MCF 10A (cell line): ENCODE results near the gene BCL2. TPM values are rescaled to one million over a fixed set of nuclear protein-coding genes. Genes with fewer than 3 reads are reported as not detected.

Experiments
- BruUV-seq: library from RNA; stranded (reverse); fragments of 400-500 nt; replicated peaks from 2 replicates; lab custom pipeline; 2021; lab: Mats Ljungman, UMichigan
- CTCF ChIA-PET: fragments of 300-600 bp; sonication (Branson Sonifier 250); formaldehyde crosslinking; extraction: SDS; loops from one replicate; lab custom pipeline; 2021; ENCODE audit warnings: antibody characterized with exemption, inconsistent platforms; lab: Yijun Ruan, JAX
- POLR2A ChIA-PET: fragments of 300-600, 350-650 bp; sonication (Branson Sonifier 250); formaldehyde crosslinking; extraction: SDS; loops from one replicate; lab custom pipeline; 2020; ENCODE audit warnings: antibody characterized with exemption, inconsistent platforms; lab: Yijun Ruan, JAX
- DNase-seq: peaks from one replicate; pipeline ENCODE4 v3.0.0-alpha.2; 2018; ENCODE audit not compliant: unreplicated experiment
- H3K27ac Mint-ChIP-seq: one replicate; pipeline ENCODE4 v1.8.0; 2022; ENCODE audit warnings: mild to moderate bottlenecking, low read depth, mixed read lengths; ENCODE audit not compliant: unreplicated experiment
- H3K27me3 Mint-ChIP-seq: one replicate; pipeline ENCODE4 v1.8.0; 2022; ENCODE audit warnings: mixed read lengths; ENCODE audit not compliant: insufficient read depth, unreplicated experiment
- H3K36me3 Mint-ChIP-seq: one replicate; pipeline ENCODE4 v1.8.0; 2022; ENCODE audit warnings: mild to moderate bottlenecking, moderate library complexity, mixed read lengths; ENCODE audit not compliant: insufficient read depth, unreplicated experiment
- H3K4me1 Mint-ChIP-seq: one replicate; pipeline ENCODE4 v1.8.0; 2022; ENCODE audit warnings: mixed read lengths; ENCODE audit not compliant: insufficient read depth, unreplicated experiment
- H3K4me3 Mint-ChIP-seq: one replicate; pipeline ENCODE4 v1.8.0; 2022; ENCODE audit warnings: mild to moderate bottlenecking, moderate library complexity, mixed read lengths; ENCODE audit not compliant: unreplicated experiment
- H3K9me3 Mint-ChIP-seq: one replicate; pipeline ENCODE4 v1.8.0; 2022; ENCODE audit warnings: mixed read lengths; ENCODE audit not compliant: unreplicated experiment
- intact Hi-C: fragments of 100-400 bp; cut with micrococcal nuclease; formaldehyde crosslinking; loops from 2 replicates; pipeline ENCODE4 v1.14.1; 2022
- total RNA-seq: library from RNA; stranded (reverse); gene quantifications from 2 replicates; pipeline ENCODE4 v1.2.3, GENCODE V29; 2022
- TF ChIP-seq, protein P1 (sequence below): fragments of 200-600 bp; IDR thresholded peaks from one replicate; pipeline ENCODE4 v1.8.0; 2022; ENCODE audit warnings: antibody characterized with exemption, mild to moderate bottlenecking; ENCODE audit not compliant: unreplicated experiment

BCL2 gene
- total RNA-seq, 1 experiment from 2014 or later = 3.0 TPM

DNA sequence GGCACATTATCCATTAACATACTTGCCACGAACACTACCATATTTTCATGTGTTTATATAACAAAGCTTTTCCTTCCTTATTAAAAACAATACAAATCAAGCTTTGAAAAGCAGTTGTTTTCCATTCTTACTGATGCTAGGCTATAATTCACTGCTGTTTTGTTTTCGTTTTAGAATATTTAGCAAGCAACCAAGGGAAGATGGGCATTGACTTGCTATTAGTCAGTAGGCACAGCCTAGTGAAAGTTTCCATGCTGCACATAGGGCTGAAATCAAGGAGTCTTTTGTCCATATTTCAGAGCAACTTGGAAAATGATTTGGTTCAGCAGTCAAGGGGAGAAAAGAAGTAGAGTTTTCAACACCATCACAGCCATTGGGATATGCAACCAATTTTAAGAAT is 31.3 kb downstream of the BCL2 start:
- intact Hi-C loops = no loop called here
- no peak for DNase-seq
- CTCF ChIA-PET = interaction anchor here (0.6 to 1.1 kb wide), 4 partner anchors 8 to 133 kb away, joined by 3 to 6 read pairs (median 4); no protein-coding TSS in a partner anchor
- H3K36me3 Mint-ChIP-seq = no peaks in the 10 kb centered on the region
- H3K4me3 Mint-ChIP-seq = no peak overlapping the region
- no peaks in the 10 kb centered on the region for H3K27me3 Mint-ChIP-seq
- POLR2A ChIA-PET = no interaction called here
- no peaks in the 10 kb centered on the region for H3K4me1 Mint-ChIP-seq
- H3K27ac Mint-ChIP-seq = no peak overlapping the region
- BruUV-seq = no TSS peak
- TF ChIP-seq, protein P1, sequence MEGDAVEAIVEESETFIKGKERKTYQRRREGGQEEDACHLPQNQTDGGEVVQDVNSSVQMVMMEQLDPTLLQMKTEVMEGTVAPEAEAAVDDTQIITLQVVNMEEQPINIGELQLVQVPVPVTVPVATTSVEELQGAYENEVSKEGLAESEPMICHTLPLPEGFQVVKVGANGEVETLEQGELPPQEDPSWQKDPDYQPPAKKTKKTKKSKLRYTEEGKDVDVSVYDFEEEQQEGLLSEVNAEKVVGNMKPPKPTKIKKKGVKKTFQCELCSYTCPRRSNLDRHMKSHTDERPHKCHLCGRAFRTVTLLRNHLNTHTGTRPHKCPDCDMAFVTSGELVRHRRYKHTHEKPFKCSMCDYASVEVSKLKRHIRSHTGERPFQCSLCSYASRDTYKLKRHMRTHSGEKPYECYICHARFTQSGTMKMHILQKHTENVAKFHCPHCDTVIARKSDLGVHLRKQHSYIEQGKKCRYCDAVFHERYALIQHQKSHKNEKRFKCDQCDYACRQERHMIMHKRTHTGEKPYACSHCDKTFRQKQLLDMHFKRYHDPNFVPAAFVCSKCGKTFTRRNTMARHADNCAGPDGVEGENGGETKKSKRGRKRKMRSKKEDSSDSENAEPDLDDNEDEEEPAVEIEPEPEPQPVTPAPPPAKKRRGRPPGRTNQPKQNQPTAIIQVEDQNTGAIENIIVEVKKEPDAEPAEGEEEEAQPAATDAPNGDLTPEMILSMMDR = no peak
- H3K9me3 Mint-ChIP-seq = no peaks in the 10 kb centered on the region

DNA sequence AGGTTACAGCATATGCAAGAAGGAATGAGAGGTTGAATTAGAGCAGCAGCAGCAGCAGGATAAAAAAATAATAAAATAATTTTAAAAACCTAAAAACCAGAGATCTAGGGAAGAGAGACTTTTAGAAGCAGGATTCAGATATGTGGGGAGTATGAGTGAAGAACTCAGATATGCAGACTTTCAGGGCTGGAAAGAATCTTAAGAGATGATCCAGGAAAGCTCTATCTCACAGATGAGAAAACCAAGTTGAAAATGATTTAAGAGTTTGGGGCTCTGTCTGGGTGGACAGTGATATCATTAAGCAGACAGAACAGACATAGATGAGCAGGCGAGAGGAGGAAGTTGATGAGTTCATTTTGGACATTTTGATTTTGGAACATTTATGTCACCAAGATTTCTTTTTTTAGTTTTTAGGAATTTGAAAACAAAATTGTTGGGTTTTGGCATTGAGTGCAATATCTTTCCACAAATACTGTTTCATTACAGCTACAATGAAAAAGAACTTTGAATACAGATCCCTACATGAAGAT is 31.8 kb downstream of the BCL2 start:
- CTCF ChIA-PET = interaction anchor here (1.0 to 1.1 kb wide), 3 partner anchors 9 to 132 kb away, joined by 3 to 5 read pairs (median 3); no protein-coding TSS in a partner anchor

DNA sequence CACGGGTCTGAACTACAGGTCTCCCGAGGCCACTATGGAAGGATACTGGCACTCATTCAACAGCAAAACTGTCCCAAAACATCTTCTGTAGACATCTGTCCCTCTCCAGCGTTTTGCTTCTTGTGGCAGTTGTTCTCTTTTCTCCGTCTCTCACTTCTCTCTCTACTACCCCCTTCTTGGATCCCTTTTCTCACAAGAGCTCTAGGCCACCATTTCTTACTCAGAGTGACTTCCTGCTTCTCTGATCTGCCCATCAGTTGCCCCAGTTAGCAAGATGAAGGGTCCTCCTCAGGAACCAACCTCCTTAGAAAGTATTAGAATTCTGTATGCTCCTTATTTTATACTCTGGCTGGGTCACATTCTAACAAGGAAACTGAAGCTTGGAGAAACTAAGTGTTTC is 32.6 kb downstream of the BCL2 start:
- Mint-ChIP-seq H3K9me3 (no peaks in the 10 kb centered on the region), H3K27me3 (no peaks in the 10 kb centered on the region), H3K4me1 (no peaks in the 10 kb centered on the region), H3K27ac (no peak overlapping the region), H3K4me3 (no peak overlapping the region), H3K36me3 (no peaks in the 10 kb centered on the region)
- no peak for DNase-seq
- POLR2A ChIA-PET = no interaction called here
- intact Hi-C loops = no loop called here
- TF ChIP-seq, protein P1 = no peak
- BruUV-seq = no TSS peak
- CTCF ChIA-PET = no interaction called here

More for the DNA sequence above, 31.8 kb downstream of the BCL2 start:
- Mint-ChIP-seq H3K4me3 (no peak overlapping the region), H3K27me3 (no peaks in the 10 kb centered on the region), H3K9me3 (no peaks in the 10 kb centered on the region), H3K27ac (no peak overlapping the region), H3K4me1 (no peaks in the 10 kb centered on the region), H3K36me3 (no peaks in the 10 kb centered on the region)
- no TSS peak for BruUV-seq
- intact Hi-C loops = no loop called here
- TF ChIP-seq, protein P1 = no peak
- POLR2A ChIA-PET = no interaction called here
- no peak for DNase-seq

DNA sequence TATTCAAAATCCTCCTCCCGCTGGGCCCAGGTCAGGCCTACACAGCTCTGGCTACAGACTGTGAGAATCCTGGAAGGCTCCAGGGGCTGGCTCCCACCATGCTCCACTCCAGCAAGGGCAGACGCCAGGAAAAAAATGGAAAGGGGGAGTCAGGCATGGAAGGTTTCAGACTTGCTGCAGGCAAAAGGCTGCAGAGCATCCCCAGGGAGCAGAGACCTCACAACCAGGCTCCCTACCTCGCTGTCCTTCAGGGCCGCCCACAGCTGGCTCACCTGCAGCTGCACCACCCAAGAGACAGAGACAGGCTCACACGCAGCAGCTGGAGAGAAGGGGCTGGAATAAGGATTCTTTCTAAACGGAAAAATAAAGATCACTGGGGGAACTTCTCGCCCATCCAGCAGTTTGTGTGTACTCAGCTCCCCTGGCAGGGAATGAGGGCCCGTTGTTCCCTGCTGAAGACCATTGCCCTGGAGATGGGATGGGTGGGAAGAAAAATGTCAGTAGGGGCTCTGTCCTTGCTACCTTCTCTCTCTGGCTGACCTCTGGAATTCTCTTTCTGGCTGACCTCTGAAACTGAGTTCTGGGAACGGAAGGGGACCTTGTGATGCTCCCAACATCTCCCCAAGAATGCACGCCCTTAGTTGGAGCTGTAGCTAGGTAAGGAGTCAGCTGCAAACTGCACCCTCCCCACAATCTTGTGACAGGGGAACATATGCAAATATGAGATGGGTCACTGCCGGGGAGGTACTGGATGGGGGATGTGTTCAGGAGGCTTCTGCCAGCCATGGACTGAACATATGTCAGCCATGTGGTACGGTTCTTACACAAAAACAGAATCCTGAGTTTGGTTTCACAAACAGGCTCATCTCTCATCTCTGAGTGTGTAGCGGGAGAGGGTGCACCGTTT is 34.5 kb downstream of the BCL2 start:
- Mint-ChIP-seq H3K9me3 (no peaks in the 10 kb centered on the region), H3K27ac (no peak overlapping the region), H3K4me3 (no peak overlapping the region), H3K4me1 (no peaks in the 10 kb centered on the region), H3K27me3 (no peaks in the 10 kb centered on the region), H3K36me3 (no peaks in the 10 kb centered on the region)
- ChIA-PET CTCF (no interaction called here), POLR2A (no interaction called here)
- intact Hi-C loops = no loop called here
- TF ChIP-seq, protein P1 = no peak
- BruUV-seq = no TSS peak
- no peak for DNase-seq
